Stimulated activated CD4-positive, alpha-beta T cell treated with anti-CD3 and anti-CD28 coated beads, TNF-alpha, amount 100 ng/mL, for 48 hours (primary cell): ENCODE results near the gene GFOD2.

Source experiments
- DNase-seq, 3 donors: peaks; one replicate each; pipeline ENCODE4 v3.0.0-alpha.2; 2020; ENCODE audit warnings: low read depth in 3 of 3

Gene GFOD2

GRCh38 chr16:67645397-67646121 is 73.6 kb downstream of the GFOD2 start:
- no peak for DNase-seq

GRCh38 chr16:67644038-67644437 is 75.1 kb downstream of the GFOD2 start:
- no peak for DNase-seq

- no peak for DNase-seq
Measured at GRCh38 chr16:67641779-67642708, 77.1 kb downstream of the GFOD2 start.

- DNase-seq: no peak
Measured at GRCh38 chr16:67637625-67638024, 81.5 kb downstream of the GFOD2 start.

- DNase-seq: no peak
Measured at GRCh38 chr16:67636713-67637112, 82.4 kb downstream of the GFOD2 start.

GRCh38 chr16:67632415-67633172 is 86.5 kb downstream of the GFOD2 start:
- no peak for DNase-seq

- no peak for DNase-seq
Measured at GRCh38 chr16:67628216-67628615, 90.9 kb downstream of the GFOD2 start.
